NCI-H526 treated with DMSO at 0.1 percent for 48 hours (cell line): ENCODE data around the gene NUP188.
A peak's percentile ranks its signal among the peaks of the same experiment; 100 is the strongest.
"Not testable (repeated sequence)": the region's sequence is repeated elsewhere in the genome, so short reads cannot be mapped to it uniquely, and the experiment has no call there.

Experiments used
- DNase-seq: peaks from one replicate; lab custom pipeline; 2025; lab: John Stamatoyannopoulos, UW

NUP188 gene

DNA sequence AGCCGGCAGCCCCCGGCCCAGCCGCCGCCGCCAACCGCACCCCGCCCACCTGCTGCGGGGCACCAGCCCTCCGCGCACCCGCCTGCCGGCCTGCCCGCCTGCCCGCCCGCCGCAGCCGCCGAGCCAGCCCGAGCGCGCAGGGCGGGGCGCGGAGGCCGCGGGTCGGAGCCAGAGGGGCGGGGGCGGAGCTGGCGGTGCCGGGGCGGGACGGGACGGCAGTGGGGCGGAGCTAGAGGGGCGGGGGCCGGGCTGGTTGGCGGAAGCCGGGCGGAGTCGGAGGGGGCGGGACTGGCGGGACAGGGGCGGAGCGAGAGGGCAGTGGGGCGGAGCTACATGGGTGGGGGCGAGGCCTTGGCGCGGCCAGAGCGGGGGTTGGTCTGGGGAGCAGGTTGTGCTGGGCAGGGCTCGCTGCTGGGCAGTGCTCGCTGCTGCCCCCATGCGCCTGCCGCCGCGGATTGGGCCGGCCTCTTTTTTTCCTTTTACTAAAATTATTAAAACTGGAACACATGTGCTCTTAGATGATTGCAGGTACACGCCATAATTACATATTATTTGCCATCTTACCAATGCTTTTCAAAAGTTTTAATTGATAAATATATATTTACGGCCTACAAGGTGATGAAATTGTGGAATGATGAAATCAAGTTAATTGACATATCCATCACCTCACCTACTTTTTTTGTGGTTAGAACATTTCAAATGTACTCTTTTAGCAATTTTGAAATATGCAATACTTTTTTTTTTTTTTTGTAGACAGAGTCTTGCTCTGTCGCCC is 80.9 kb downstream of the NUP188 start, which contains the start of gene SH3GLB2:
Gene SH3GLB2, minus strand, starts transcription at position 140 of the 775 bp plus-strand sequence. CDS start 177 bp downstream, outside the sequence.
- DNase-seq: peak; percentile 68

GRCh38 chr9:129030191-129030590 is 82.7 kb downstream of the NUP188 start:
- DNase-seq: no peak

DNA sequence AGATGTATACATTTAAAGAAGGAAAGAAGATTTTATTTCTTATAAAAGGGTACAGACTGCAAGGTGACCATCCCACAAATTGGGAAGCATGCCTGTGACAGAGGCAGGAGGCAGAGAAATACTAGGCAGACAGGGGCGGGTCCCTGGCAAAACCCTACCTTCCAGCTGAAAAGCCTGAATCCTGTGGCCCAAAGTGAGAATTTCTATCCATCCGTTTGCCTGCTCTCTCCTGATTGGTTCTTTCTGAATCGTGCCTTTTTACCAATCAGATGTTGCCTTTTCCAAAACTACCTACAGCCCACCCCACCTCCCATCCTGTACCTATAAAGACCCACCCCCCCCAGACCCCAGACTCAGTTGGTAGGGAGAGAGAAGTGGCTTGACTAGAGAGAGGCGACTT is 84.0 kb downstream of the NUP188 start:
- DNase-seq: no peak

- DNase-seq: no peak
Observed at GRCh38 chr9:129032541-129033159, 85.2 kb downstream of the NUP188 start.

DNA sequence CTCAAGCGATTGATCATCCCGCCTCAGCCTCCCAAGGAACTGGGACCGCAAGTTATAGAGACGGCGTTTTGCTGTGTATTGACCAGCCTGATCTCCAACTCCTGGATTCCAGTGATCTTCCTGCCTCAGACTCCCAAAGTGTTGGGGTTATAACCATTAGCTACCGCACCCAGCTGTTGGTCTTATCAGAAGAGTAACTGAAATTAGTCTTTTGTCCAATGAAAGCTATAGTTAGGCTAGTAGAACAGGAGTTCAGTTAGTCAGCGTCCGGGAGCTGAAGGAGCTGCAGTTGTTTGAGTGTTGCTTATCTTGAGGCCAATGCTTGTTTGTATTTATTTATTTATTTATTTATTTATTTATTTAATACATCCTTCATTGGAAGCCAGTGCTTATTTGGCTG is 85.7 kb downstream of the NUP188 start:
- no peak for DNase-seq

GRCh38 chr9:129035838-129036237 is 88.3 kb downstream of the NUP188 start:
- not testable (repeated sequence) for DNase-seq

GRCh38 chr9:129036241-129036922 is 88.9 kb downstream of the NUP188 start, which contains the start of gene MIGA2:
TSS of gene MIGA2 (plus strand) at chr9:129036626. CDS start at chr9:129040595, 3,969 bp downstream.
- DNase-seq: peak; percentile 97

GRCh38 chr9:129036923-129037766 is 89.6 kb downstream of the NUP188 start:
- no peak for DNase-seq

- no peak for DNase-seq
Observed at GRCh38 chr9:129037767-129038098, 90.2 kb downstream of the NUP188 start.

- no peak for DNase-seq
Observed at GRCh38 chr9:129038109-129038852, 90.8 kb downstream of the NUP188 start.

DNA sequence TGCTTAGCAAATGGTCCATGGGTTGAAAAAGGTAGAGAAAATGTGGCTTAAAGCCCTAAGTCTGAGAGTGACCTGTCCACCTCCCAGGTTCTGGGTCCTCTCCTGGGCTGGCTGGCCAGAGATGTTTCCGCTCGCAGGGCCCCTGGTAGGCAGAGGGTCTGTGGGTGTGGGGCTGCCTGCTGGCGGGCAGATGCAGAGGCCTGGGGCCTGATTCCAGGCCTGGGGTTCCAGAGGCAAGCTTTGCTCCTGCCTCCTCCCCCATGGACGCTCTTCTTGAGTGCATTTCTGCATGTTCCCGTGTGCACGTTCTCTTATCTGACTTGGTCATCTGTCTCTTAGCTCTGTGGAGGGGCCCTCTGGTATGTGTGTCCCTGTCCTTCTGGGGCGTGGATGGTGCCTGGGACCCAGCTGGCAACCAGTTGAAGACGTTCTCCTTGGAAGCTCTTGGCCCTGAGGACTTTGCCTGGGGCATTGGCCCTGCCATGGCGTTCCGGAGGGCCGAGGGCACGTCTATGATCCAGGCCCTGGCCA is 92.7 kb downstream of the NUP188 start:
- DNase-seq: no peak

DNA sequence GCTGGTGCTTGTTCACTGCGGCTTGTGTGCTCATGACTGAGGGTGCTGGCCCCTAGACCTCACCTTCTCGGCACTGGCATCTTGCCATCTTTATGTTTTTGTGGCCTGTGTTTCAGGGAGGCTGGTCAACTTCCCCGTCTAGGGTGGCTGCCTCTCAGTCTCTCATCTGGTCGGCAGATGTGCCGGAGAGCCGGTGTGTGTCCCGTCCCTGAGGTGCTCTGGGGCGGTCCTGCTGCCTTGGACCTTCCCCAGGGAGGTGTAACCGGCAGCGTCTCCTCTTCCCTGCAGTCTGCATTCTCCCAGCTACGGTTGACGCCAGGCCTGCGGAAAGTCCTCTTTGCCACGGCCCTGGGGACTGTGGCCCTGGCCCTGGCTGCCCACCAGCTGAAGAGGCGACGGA is 94.5 kb downstream of the NUP188 start:
- no peak for DNase-seq

DNA sequence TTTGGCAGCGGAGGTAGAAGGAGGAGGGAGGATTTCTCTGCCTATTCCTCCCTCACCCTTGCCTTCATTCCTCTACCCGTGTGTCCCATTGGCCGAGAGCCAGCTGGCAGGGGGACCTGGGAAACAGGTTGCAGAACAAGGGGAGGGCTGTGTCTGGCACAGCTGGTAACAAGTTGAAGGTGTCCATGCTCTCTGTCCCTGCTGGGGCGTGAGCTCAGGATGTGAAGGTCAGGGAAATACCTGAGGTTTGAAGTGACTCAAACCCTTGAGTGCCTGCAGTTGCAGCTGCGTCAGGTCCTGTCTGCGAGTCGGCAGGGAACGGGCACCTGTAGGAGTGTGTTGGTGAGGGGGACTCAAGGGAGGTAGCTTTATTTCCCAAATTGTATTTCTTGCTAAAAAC is 105.1 kb downstream of the NUP188 start:
- no peak for DNase-seq

- DNase-seq: no peak
Observed at GRCh38 chr9:129053020-129053419, 105.5 kb downstream of the NUP188 start.

DNA sequence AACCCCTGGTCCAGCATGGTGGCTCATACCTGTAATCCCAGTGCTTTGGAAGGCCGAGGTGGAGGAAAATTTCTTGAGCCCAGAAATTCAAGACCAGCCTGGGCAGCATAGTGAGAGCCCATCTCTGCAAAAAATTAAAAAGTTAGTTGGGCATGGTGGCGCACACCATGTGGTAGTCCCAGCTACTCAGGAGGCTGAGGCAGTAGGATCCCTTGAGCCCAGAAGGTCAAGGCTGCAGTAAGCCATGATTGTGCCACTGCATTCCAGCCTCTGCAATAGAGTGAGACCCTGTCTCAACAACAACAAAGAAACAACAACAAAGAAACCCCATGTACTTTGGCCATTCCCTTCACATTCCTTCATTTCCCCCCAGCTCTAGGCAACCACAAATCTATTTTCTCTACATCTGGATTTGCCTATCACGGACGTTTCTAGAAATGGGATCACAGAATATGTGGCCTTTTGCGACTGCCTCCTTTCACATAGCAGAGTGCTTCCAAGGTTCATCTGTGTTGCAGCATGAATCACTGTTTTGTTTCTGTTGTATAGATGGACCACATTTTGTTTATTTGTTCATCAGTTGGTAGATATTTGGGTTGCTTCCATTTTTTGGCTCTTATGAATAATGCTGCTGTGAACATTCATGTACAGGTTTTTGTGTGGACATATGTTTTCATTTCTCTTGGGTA is 106.8 kb downstream of the NUP188 start:
- DNase-seq: no peak
